K562 (cell line): ENCODE results near the gene GOLGA8A. TPM values are rescaled to one million over a fixed set of nuclear protein-coding genes. Genes with fewer than 3 reads are reported as not detected.

Experiments used
- ATAC-seq: fragments of 200-7000 bp; cut with Tn5 transposase; 3 replicates; pipeline ENCODE4 v1.9.1; 2020; ENCODE audit warnings: moderate library complexity
- BruUV-seq: library from RNA; stranded (reverse); fragments of 400-500 nt; replicated peaks from 2 replicates; lab custom pipeline; 2021; lab: Mats Ljungman, UMichigan
- CTCF ChIA-PET: fragments of 300-600 bp; formaldehyde crosslinking; extraction: SDS; loops from one replicate; lab custom pipeline; 2021; ENCODE audit warnings: low intra/inter-chr PET ratio; lab: Yijun Ruan, JAX
- POLR2A ChIA-PET: fragments of 300-600, 350-650 bp; sonication (Branson Sonifier 250); formaldehyde crosslinking; extraction: SDS; loops from one replicate; lab custom pipeline; 2021; ENCODE audit warnings: antibody characterized with exemption, inconsistent platforms; lab: Yijun Ruan, JAX
- DNase-seq, 4 experiments: peaks; one replicate each; pipeline versions ENCODE4 v3.0.0 to v3.0.0-alpha.2; 2011 to 2018; ENCODE audit warnings: low spot score in 3 of 4, mixed read lengths in 3 of 4; ENCODE audit errors: extremely low read depth in 1 of 4
- FAIRE-seq: peaks from 2 replicates; lab custom pipeline; 2011; peaks lifted over from hg19 to GRCh38; lab: Jason Lieb, UNC
- H2AFZ ChIP-seq: 2 replicates; pipeline ENCODE4 v1.6.0; 2011; ENCODE audit warnings: low read depth, low read length, control low read depth, inconsistent platforms
- H3K27ac ChIP-seq: fragments of 200-600 bp; 3 replicates; pipeline ENCODE4 v1.8.0; 2011; ENCODE audit warnings: low read depth, mild to moderate bottlenecking, control low read depth, inconsistent platforms, low read length, moderate library complexity, mixed read lengths; ENCODE audit errors: extremely low read depth
- H3K27me3 ChIP-seq, 2 experiments: fragments of 300-600 bp in 1 of 2; 2 replicates in 1 of 2; 3 replicates in 1 of 2; pipeline versions ENCODE4 v1.6.0 to v1.8.0; 2011; ENCODE audit warnings: inconsistent platforms in 2 of 2, low read length in 2 of 2, mild to moderate bottlenecking in 1 of 2, mixed read lengths in 1 of 2, moderate library complexity in 1 of 2; ENCODE audit not compliant: control insufficient read depth in 2 of 2, insufficient read depth in 2 of 2
- H3K36me3 ChIP-seq: fragments of 300-600 bp; 3 replicates; pipeline ENCODE4 v1.8.0; 2011; ENCODE audit warnings: mild to moderate bottlenecking, low read length, inconsistent platforms; ENCODE audit not compliant: control insufficient read depth, insufficient read depth
- H3K4me1 ChIP-seq, 2 experiments: fragments of 200-600 bp in 1 of 2; replicated peaks in 1 of 2; 2 replicates in 1 of 2; 3 replicates in 1 of 2; pipeline versions ENCODE4 v1.5.1 to v1.8.0; 2011; ENCODE audit warnings: inconsistent platforms in 2 of 2, low read length in 2 of 2, mild to moderate bottlenecking in 1 of 2, mixed read lengths in 1 of 2, moderate library complexity in 1 of 2; ENCODE audit not compliant: control insufficient read depth in 2 of 2, insufficient read depth in 2 of 2
- H3K4me2 ChIP-seq: 2 replicates; pipeline ENCODE4 v1.6.1; 2011; ENCODE audit warnings: low read length, control low read depth, inconsistent platforms, mixed read lengths; ENCODE audit not compliant: insufficient read depth
- H3K4me3 ChIP-seq: fragments of 200-600 bp; sonication (generic), shearing (Covaris generic); 2 replicates; pipeline ENCODE4 v1.5.1; 2016; ENCODE audit warnings: control low read depth, inconsistent platforms
- H3K79me2 ChIP-seq: fragments of 200-600 bp; 3 replicates; pipeline ENCODE4 v1.8.0; 2011; ENCODE audit warnings: low read length, inconsistent platforms; ENCODE audit not compliant: control insufficient read depth, insufficient read depth
- H3K9ac ChIP-seq, 2 experiments: 2 replicates each; pipeline versions ENCODE4 v1.6.0 to v1.6.1; 2011; ENCODE audit warnings: low read depth in 2 of 2, low read length in 2 of 2, control low read depth in 1 of 2, inconsistent platforms in 1 of 2, mild to moderate bottlenecking in 1 of 2, mixed read lengths in 1 of 2; ENCODE audit not compliant: insufficient read depth in 1 of 2
- H3K9me1 ChIP-seq: one replicate; pipeline ENCODE4 v1.6.0; 2011; ENCODE audit warnings: inconsistent platforms, mild to moderate bottlenecking, low read length, moderate library complexity; ENCODE audit not compliant: control insufficient read depth, insufficient read depth
- H3K9me3 ChIP-seq: replicated peaks from 2 replicates; pipeline ENCODE4 v1.5.1; 2011; ENCODE audit warnings: low read depth, low read length, inconsistent platforms; ENCODE audit not compliant: control insufficient read depth, insufficient read depth
- H4K20me1 ChIP-seq: replicated peaks from 2 replicates; pipeline ENCODE4 v1.6.1; 2011; ENCODE audit warnings: low read length, inconsistent platforms, mixed read lengths; ENCODE audit not compliant: control insufficient read depth, insufficient read depth
- BRD4 ChIP-seq: fragments of 200-600 bp; sonication (generic); IDR thresholded peaks from 2 replicates; pipeline ENCODE4 v1.6.1; 2017; ENCODE audit warnings: inconsistent platforms
- ETS2 ChIP-seq: IDR thresholded peaks from 2 replicates; pipeline ENCODE4 v1.6.1; 2016; ENCODE audit warnings: borderline replicate concordance, missing genetic modification characterization, mild to moderate bottlenecking, moderate library complexity, missing compliant biosample characterization; ENCODE audit not compliant: poor library complexity, severe bottlenecking
- FOSL1 ChIP-seq: fragments of 200-800 bp; sonication (Bioruptor generic); conservative IDR thresholded peaks from 2 replicates; pipeline ENCODE4 v1.6.1; 2016; ENCODE audit warnings: missing genetic modification characterization, missing compliant biosample characterization
- GTF2A2 ChIP-seq: IDR thresholded peaks from 2 replicates; pipeline ENCODE4 v1.6.1; 2016; ENCODE audit warnings: mild to moderate bottlenecking, missing genetic modification characterization, missing compliant biosample characterization
- HCFC1 ChIP-seq: IDR thresholded peaks from 2 replicates; pipeline ENCODE4 v1.6.1; 2012; ENCODE audit warnings: low read depth, low read length, improper control_type of control experiment
- ILK ChIP-seq: fragments of 450-650 bp; IDR thresholded peaks from 2 replicates; pipeline ENCODE4 v1.6.1; 2016; ENCODE audit warnings: missing genetic modification characterization, low read depth, mild to moderate bottlenecking, missing compliant biosample characterization, moderate library complexity, borderline replicate concordance
- JUND ChIP-seq, 2 experiments: IDR thresholded peaks; 2 replicates in 1 of 2; 3 replicates in 1 of 2; pipeline ENCODE4 v1.6.1; 2011; ENCODE audit warnings: borderline replicate concordance in 2 of 2, low read depth in 2 of 2, low read length in 2 of 2, improper control_type of control experiment in 1 of 2, missing biosample characterization in 1 of 2, missing genetic modification characterization in 1 of 2, missing genetic modification reagents in 1 of 2
- KLF1 ChIP-seq: fragments of 450-650 bp; IDR thresholded peaks from 2 replicates; pipeline ENCODE4 v1.6.1; 2016; ENCODE audit warnings: missing genetic modification characterization, missing compliant biosample characterization
- KLF16 ChIP-seq: IDR thresholded peaks from 2 replicates; pipeline ENCODE4 v1.6.1; 2016; ENCODE audit warnings: antibody characterized with exemption
- PCBP2 ChIP-seq: fragments of 200-400 bp; formaldehyde crosslinking; IDR thresholded peaks from 2 replicates; pipeline ENCODE4 v1.6.1; 2018; ENCODE audit warnings: low read length, low read depth, mild to moderate bottlenecking, moderate library complexity; ENCODE audit not compliant: poor library complexity, severe bottlenecking
- RBM22 ChIP-seq: fragments of 200-400 bp; formaldehyde crosslinking; IDR thresholded peaks from 2 replicates; pipeline ENCODE4 v1.6.1; 2018; ENCODE audit warnings: low read length, low read depth; ENCODE audit not compliant: poor library complexity, severe bottlenecking
- ZEB2 ChIP-seq: fragments of 450-650 bp; IDR thresholded peaks from 2 replicates; pipeline ENCODE4 v1.6.1; 2016
- ZFP1 ChIP-seq: fragments of 450-650 bp; formaldehyde crosslinking; IDR thresholded peaks from 2 replicates; pipeline ENCODE4 v1.4.0; 2020; ENCODE audit warnings: mild to moderate bottlenecking, mixed read lengths
- ZNF384 ChIP-seq: IDR thresholded peaks from 2 replicates; pipeline ENCODE4 v1.6.1; 2012; ENCODE audit warnings: low read depth, low read length, improper control_type of control experiment
- ZNF699 ChIP-seq: fragments of 250-450 bp; sonication (Bioruptor Pico); IDR thresholded peaks from 2 replicates; pipeline ENCODE4 v1.8.0; 2021; ENCODE audit warnings: mild to moderate bottlenecking, moderate library complexity; ENCODE audit not compliant: insufficient replicate concordance
- WGBS: fragments of 100-300 bp; shearing (Covaris generic); methylation state at CpG from one replicate; pipeline ENCODE4 v1.1.6; 2016; ENCODE audit warnings: low coverage, mixed read lengths; ENCODE audit not compliant: insufficient coverage; ENCODE audit errors: missing lambda C conversion rate; 5-methylcytosine and 5-hydroxymethylcytosine counted together
- in situ Hi-C: fragments of 300-500 bp; cut with MboI; formaldehyde crosslinking; loops from 4 replicates; pipeline ENCODE4 v1.15.0; 2018; ENCODE audit warnings: inconsistent platforms, mixed read lengths
- intact Hi-C: fragments of 100-400 bp; cut with micrococcal nuclease; formaldehyde crosslinking; loops from 2 replicates; pipeline ENCODE4 v1.14.2; 2022
- polyA plus RNA-seq, 8 experiments: library from polyadenylated mRNA; depleted of rRNA in 4 of 8; stranded (reverse) in 5 of 8; unstranded in 3 of 8; fragments of >200 nt; fragmentation: Nextera tagmentation in 2 of 8; fragmentation: Illumina TruSeq in 1 of 8; extraction: Ambion mirVana in 2 of 8; extraction: Trizol in 1 of 8; gene quantifications; 2 replicates each; pipeline versions ENCODE4 v1.2.1 to v1.2.3, GENCODE V29; 2011 to 2014; ENCODE audit warnings: inconsistent platforms in 1 of 8, missing spikeins in 1 of 8
- total RNA-seq, 7 experiments: library from RNA; depleted of rRNA in 6 of 7; stranded (reverse); fragments of >200 nt in 6 of 7; fragmentation: Illumina TruSeq in 2 of 7; extraction: Trizol in 2 of 7; gene quantifications; 2 replicates each; pipeline versions ENCODE4 v1.2.1 to v1.2.3, GENCODE V29; 2011 to 2021; ENCODE audit warnings: low replicate concordance in 1 of 7
- TF ChIP-seq, protein P1 (sequence below): fragments of 250-450 bp; sonication (Bioruptor Pico); IDR thresholded peaks from 2 replicates; pipeline ENCODE4 v1.5.0; 2021
- TF ChIP-seq, protein P2 (sequence below), 2 experiments: fragments of 150-350 bp in 1 of 2; IDR thresholded peaks; 2 replicates each; pipeline ENCODE4 v1.6.1; 2012 to 2016; ENCODE audit warnings: low read depth in 2 of 2, low read length in 2 of 2, mild to moderate bottlenecking in 1 of 2, moderate library complexity in 1 of 2
- TF ChIP-seq, protein P3 (sequence below): IDR thresholded peaks from 2 replicates; pipeline ENCODE4 v1.6.1; 2016; ENCODE audit warnings: missing genetic modification characterization, missing compliant biosample characterization

GOLGA8A gene
- total and polyA plus RNA-seq, 9 of the 15 experiments (the other 6 are each of a cell fraction or from before 2014, with no cell fraction given), result 11.2 to 191 (median 56.3) TPM

DNA sequence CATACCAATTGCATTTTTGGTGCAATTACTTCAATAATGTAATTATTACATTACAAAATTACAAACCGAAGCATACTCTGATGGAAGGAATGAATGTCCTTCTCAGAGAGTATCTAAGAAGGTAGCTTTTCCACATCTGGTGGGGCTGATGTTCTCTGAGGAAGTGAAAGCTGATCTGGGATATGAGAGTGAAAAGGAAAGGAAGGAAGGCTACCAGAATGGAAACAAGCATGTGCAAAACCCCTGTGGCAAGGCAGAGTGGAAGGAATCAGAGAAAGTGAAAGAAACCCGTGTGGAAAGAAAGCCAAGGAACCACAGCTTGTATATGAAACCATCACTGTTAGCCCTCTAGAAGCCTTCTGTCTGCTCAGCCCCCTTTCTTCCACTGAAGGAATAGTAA, 35.3 kb upstream of the GOLGA8A start:
- Histone ChIP-seq H3K4me1 (no peaks in the 10 kb centered on the region), H3K36me3 (no peaks in the 10 kb centered on the region), H3K4me3 (no peak overlapping the region), H4K20me1 (no peaks in the 10 kb centered on the region), H3K79me2 (no peaks in the 10 kb centered on the region; the same call in 2 of the 3 replicates), H2AFZ (no peak overlapping the region), H3K4me2 (no peak overlapping the region), H3K27me3 (no peaks in the 10 kb centered on the region), H3K9me1 (no peaks in the 10 kb centered on the region), H3K9me3 (no peaks in the 10 kb centered on the region), H3K9ac (no peak overlapping the region), H3K27ac (no peak overlapping the region)
- no peak for FAIRE-seq
- in situ Hi-C loops, result no loop called here
- intact Hi-C loops, result no loop called here
- CTCF ChIA-PET, result no interaction called here
- 25% methylated on average over 2 of the region's 2 CpGs for WGBS
- POLR2A ChIA-PET, result interaction anchor here (0.7 kb wide), 1 partner anchor 106 kb away, joined by 3 read pairs; no protein-coding TSS in a partner anchor
- ATAC-seq, result no peak
- no peak for DNase-seq
- no TSS peak for BruUV-seq
- no peak for TF ChIP-seq RBM22
- TF ChIP-seq, protein P1, sequence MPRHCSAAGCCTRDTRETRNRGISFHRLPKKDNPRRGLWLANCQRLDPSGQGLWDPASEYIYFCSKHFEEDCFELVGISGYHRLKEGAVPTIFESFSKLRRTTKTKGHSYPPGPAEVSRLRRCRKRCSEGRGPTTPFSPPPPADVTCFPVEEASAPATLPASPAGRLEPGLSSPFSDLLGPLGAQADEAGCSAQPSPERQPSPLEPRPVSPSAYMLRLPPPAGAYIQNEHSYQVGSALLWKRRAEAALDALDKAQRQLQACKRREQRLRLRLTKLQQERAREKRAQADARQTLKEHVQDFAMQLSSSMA (CRISPR knock-in tag), result no peak
- no peak for TF ChIP-seq ZNF699 (CRISPR knock-in tag)
- TF ChIP-seq ZNF384, result no peak
- TF ChIP-seq GTF2A2, result no peak
- TF ChIP-seq ILK (tag), result no peak
- no peak for TF ChIP-seq ZEB2
- TF ChIP-seq FOSL1 (tag), result no peak
- TF ChIP-seq KLF1 (tag), result no peak
- TF ChIP-seq, protein P2, sequence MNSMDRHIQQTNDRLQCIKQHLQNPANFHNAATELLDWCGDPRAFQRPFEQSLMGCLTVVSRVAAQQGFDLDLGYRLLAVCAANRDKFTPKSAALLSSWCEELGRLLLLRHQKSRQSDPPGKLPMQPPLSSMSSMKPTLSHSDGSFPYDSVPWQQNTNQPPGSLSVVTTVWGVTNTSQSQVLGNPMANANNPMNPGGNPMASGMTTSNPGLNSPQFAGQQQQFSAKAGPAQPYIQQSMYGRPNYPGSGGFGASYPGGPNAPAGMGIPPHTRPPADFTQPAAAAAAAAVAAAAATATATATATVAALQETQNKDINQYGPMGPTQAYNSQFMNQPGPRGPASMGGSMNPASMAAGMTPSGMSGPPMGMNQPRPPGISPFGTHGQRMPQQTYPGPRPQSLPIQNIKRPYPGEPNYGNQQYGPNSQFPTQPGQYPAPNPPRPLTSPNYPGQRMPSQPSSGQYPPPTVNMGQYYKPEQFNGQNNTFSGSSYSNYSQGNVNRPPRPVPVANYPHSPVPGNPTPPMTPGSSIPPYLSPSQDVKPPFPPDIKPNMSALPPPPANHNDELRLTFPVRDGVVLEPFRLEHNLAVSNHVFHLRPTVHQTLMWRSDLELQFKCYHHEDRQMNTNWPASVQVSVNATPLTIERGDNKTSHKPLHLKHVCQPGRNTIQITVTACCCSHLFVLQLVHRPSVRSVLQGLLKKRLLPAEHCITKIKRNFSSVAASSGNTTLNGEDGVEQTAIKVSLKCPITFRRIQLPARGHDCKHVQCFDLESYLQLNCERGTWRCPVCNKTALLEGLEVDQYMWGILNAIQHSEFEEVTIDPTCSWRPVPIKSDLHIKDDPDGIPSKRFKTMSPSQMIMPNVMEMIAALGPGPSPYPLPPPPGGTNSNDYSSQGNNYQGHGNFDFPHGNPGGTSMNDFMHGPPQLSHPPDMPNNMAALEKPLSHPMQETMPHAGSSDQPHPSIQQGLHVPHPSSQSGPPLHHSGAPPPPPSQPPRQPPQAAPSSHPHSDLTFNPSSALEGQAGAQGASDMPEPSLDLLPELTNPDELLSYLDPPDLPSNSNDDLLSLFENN (IDR thresholded peaks at IDR 0.05; ENCODE audit: low read depth in 2 of 2, low read length in 2 of 2), result no peak
- no peak for TF ChIP-seq ETS2 (tag)
- TF ChIP-seq, protein P3, sequence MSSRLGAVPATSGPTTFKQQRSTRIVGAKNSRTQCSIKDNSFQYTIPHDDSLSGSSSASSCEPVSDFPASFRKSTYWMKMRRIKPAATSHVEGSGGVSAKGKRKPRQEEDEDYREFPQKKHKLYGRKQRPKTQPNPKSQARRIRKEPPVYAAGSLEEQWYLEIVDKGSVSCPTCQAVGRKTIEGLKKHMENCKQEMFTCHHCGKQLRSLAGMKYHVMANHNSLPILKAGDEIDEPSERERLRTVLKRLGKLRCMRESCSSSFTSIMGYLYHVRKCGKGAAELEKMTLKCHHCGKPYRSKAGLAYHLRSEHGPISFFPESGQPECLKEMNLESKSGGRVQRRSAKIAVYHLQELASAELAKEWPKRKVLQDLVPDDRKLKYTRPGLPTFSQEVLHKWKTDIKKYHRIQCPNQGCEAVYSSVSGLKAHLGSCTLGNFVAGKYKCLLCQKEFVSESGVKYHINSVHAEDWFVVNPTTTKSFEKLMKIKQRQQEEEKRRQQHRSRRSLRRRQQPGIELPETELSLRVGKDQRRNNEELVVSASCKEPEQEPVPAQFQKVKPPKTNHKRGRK, result no peak
- no peak for TF ChIP-seq BRD4
- no peak for TF ChIP-seq JUND (IDR thresholded peaks at IDR 0.05; ENCODE audit: borderline replicate concordance, low read depth, low read length)
- TF ChIP-seq JUND (tag; IDR thresholded peaks at IDR 0.05; ENCODE audit: borderline replicate concordance, low read depth, low read length), result no peak
- TF ChIP-seq ZFP1 (CRISPR knock-in tag), result no peak
- TF ChIP-seq KLF16, result no peak
- TF ChIP-seq HCFC1, result no peak
- no peak for TF ChIP-seq PCBP2
